ENCODE measurements around the gene MFAP1. TPM values are rescaled to one million over a fixed set of nuclear protein-coding genes. Genes with fewer than 3 reads are reported as not detected.

MFAP1 gene
- total and polyA plus RNA-seq, 10 donors: 7.9 to 18.8 (median 15.9) TPM

DNA sequence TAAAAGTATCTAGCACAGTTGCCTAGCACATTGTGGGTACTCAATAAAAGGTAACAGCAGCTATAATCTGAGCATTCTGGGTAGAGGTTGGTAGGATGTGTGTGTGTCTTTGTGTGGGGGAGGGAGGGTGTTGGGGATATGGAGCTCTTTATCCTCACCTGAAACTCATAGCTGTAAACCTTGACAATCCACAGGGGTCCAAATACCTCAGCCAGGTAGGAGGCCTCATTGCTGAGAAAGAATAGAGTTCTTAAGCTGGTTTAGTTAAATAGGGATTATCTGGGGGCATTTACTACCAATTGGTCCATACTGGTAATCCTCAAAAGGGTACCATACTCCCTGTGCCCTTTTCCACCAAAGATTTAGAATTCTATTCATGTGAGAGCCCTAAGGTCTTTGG, 28.5 kb downstream of the MFAP1 start:
- H3K36me3 ChIP-seq: peaks cover 0 to 69% (median 37%) of the 10 kb centered on the region in 6 donors
- H3K4me1 ChIP-seq: peaks cover 30 to 89% (median 64%) of the 10 kb centered on the region in 6 donors
- no peaks in the 10 kb centered on the region for H3K27me3 ChIP-seq (replicated peaks in 1 of 7)
- TF ChIP-seq POLR2AphosphoS5 (IDR thresholded peaks at IDR 0.05) (no peak), POLR2A (IDR thresholded peaks at IDR 0.05) (no peak), CTCF (IDR thresholded peaks at IDR 0.05 in 8 of 11, conservative IDR thresholded peaks at IDR 0.05 in 3 of 11) (no peak)
- DNase-seq: no peak
- intact Hi-C loops (cut with DNase I; ENCODE audit: low total_unique reads): no loop called here
- H3K4me3 ChIP-seq: no peak overlapping the region
- H3K27ac ChIP-seq: peak overlapping the region in 1 of 8 donors; percentile 98
- H3K9me3 ChIP-seq: no peaks in the 10 kb centered on the region

- peaks cover 29 to 91% (median 61%) of the 10 kb centered on the region in 6 donors for H3K4me1 ChIP-seq
Observed at GRCh38 chr15:43795197-43795596, 29.3 kb downstream of the MFAP1 start.

GRCh38 chr15:43794269-43795037, 30.0 kb downstream of the MFAP1 start:
- DNase-seq: no peak
- TF ChIP-seq POLR2A (IDR thresholded peaks at IDR 0.05) (no peak), CTCF (IDR thresholded peaks at IDR 0.05 in 8 of 11, conservative IDR thresholded peaks at IDR 0.05 in 3 of 11) (no peak), POLR2AphosphoS5 (IDR thresholded peaks at IDR 0.05) (no peak)
- Histone ChIP-seq H3K36me3 (peaks cover 0 to 63% (median 37%) of the 10 kb centered on the region in 6 donors), H3K27ac (peak overlapping the region in 7 of 8 donors; percentile 6 to 98 (median 41)), H3K9me3 (no peaks in the 10 kb centered on the region), H3K4me1 (peaks cover 24 to 91% (median 57%) of the 10 kb centered on the region in 6 donors), H3K27me3 (replicated peaks in 1 of 7) (no peaks in the 10 kb centered on the region), H3K4me3 (peak overlapping the region in 2 of 8 donors; percentile 81 to 88)
- 69 to 83% (median 79%) methylated on average over 9 of the region's 9 CpGs for WGBS, 5 donors
- intact Hi-C loops (cut with DNase I; ENCODE audit: low total_unique reads): no loop called here

More at GRCh38 chr15:43795197-43795596, 29.3 kb downstream of the MFAP1 start:
- H3K36me3 ChIP-seq: peaks cover 0 to 69% (median 37%) of the 10 kb centered on the region in 6 donors
- no peak for TF ChIP-seq POLR2A (IDR thresholded peaks at IDR 0.05)
- no peak for TF ChIP-seq CTCF (IDR thresholded peaks at IDR 0.05 in 8 of 11, conservative IDR thresholded peaks at IDR 0.05 in 3 of 11)
- no peak for TF ChIP-seq POLR2AphosphoS5 (IDR thresholded peaks at IDR 0.05)
- no peak for DNase-seq
- no peaks in the 10 kb centered on the region for H3K9me3 ChIP-seq
- peak overlapping the region in 1 of 8 donors; percentile 88 for H3K4me3 ChIP-seq
- peak overlapping the region in 4 of 8 donors; percentile 6 to 98 (median 66) for H3K27ac ChIP-seq
- H3K27me3 ChIP-seq (replicated peaks in 1 of 7): no peaks in the 10 kb centered on the region
- WGBS, 5 donors: 83 to 90% (median 88%) methylated on average over 2 of the region's 2 CpGs
- intact Hi-C loops (cut with DNase I; ENCODE audit: low total_unique reads): no loop called here

DNA sequence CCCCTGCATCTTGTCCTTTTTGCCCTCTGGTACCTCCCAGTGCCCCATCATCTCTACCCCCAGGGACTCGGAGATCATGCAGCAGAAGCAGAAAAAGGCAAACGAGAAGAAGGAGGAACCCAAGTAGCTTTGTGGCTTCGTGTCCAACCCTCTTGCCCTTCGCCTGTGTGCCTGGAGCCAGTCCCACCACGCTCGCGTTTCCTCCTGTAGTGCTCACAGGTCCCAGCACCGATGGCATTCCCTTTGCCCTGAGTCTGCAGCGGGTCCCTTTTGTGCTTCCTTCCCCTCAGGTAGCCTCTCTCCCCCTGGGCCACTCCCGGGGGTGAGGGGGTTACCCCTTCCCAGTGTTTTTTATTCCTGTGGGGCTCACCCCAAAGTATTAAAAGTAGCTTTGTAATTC, 30.8 kb downstream of the MFAP1 start:
- no peaks in the 10 kb centered on the region for H3K27me3 ChIP-seq (replicated peaks in 1 of 7)
- intact Hi-C loops (cut with DNase I; ENCODE audit: low total_unique reads): no loop called here
- peaks cover 24 to 88% (median 58%) of the 10 kb centered on the region in 6 donors for H3K4me1 ChIP-seq
- WGBS, 5 donors: 67 to 84% (median 75%) methylated on average over 10 of the region's 10 CpGs
- TF ChIP-seq POLR2AphosphoS5 (IDR thresholded peaks at IDR 0.05) (no peak), POLR2A (IDR thresholded peaks at IDR 0.05) (no peak), CTCF (IDR thresholded peaks at IDR 0.05 in 8 of 11, conservative IDR thresholded peaks at IDR 0.05 in 3 of 11) (no peak)
- H3K9me3 ChIP-seq: no peaks in the 10 kb centered on the region
- H3K4me3 ChIP-seq: peak overlapping the region in 6 of 8 donors; percentile 48 to 88 (median 78)
- H3K36me3 ChIP-seq: peaks cover 0 to 55% (median 32%) of the 10 kb centered on the region in 6 donors
- DNase-seq: no peak
- H3K27ac ChIP-seq: peak overlapping the region in 7 of 8 donors; percentile 23 to 98 (median 98)

All from spleen (tissue), 11 donors.